Adrenal gland (tissue), 12 donors: ENCODE measurements around the gene TMEM125. TPM values are rescaled to one million over a fixed set of nuclear protein-coding genes. Genes with fewer than 3 reads are reported as not detected.

Source experiments
- DNase-seq, 7 donors: peaks; one replicate each; pipeline ENCODE4 v3.0.0-alpha.2; 2019 to 2020
- H3K27ac ChIP-seq, 5 donors: fragments of 200-600 bp; sonication (generic) in 4 of 5; 1 replicate in 3 of 5; 2 replicates in 2 of 5; pipeline versions ENCODE4 v1.5.1 to v1.8.0; 2016 to 2020; ENCODE audit warnings: mild to moderate bottlenecking in 1 of 5
- H3K27me3 ChIP-seq: fragments of 200-600 bp; 2 replicates; pipeline ENCODE4 v1.8.0; 2021
- H3K36me3 ChIP-seq, 2 donors: fragments of 200-600 bp; replicated peaks in 1 of 2; 1 replicate in 1 of 2; 2 replicates in 1 of 2; pipeline versions ENCODE4 v1.5.1 to v1.8.0; 2018 to 2022
- H3K4me1 ChIP-seq, 2 donors: fragments of 200-600 bp; replicated peaks in 1 of 2; 1 replicate in 1 of 2; 2 replicates in 1 of 2; pipeline versions ENCODE4 v1.5.1 to v1.8.0; 2018 to 2021
- H3K4me3 ChIP-seq, 4 donors: fragments of 200-600 bp; sonication (generic) in 3 of 4; one replicate each; pipeline ENCODE4 v1.5.1; 2016 to 2018
- H3K9me3 ChIP-seq, 3 donors: fragments of 200-600 bp; sonication (generic) in 1 of 3; replicated peaks in 1 of 3; 1 replicate in 2 of 3; 2 replicates in 1 of 3; pipeline versions ENCODE4 v1.5.1 to v1.8.0; 2016 to 2021
- CTCF ChIP-seq, 6 experiments: fragments of 450-650 bp in 4 of 6; fragments of 200-600 bp in 2 of 6; sonication (generic) in 1 of 6; IDR thresholded peaks; 1 replicate in 5 of 6; 2 replicates in 1 of 6; pipeline versions ENCODE4 v1.5.1 to v1.8.0; 2016 to 2021; ENCODE audit warnings: antibody characterized with exemption in 6 of 6, mild to moderate bottlenecking in 2 of 6, moderate library complexity in 1 of 6
- POLR2A ChIP-seq, 2 donors: fragments of 450-650 bp; IDR thresholded peaks; one replicate each; pipeline ENCODE4 v1.6.1; 2017; ENCODE audit warnings: antibody characterized with exemption in 2 of 2, mild to moderate bottlenecking in 2 of 2, moderate library complexity in 1 of 2
- WGBS, 4 donors: extraction: QIAGEN DNeasy Blood & Tissue Kit in 2 of 4; methylation state at CpG; one replicate each; pipeline versions ENCODE4 v1.1.5 to v1.1.7; 2013 to 2017; 5-methylcytosine and 5-hydroxymethylcytosine counted together
- intact Hi-C, 2 donors: fragments of 100-400 bp; cut with DNase I; formaldehyde crosslinking; loops; one replicate each; pipeline versions ENCODE4 v1.14.1 to v1.15.0; 2022 to 2023
- polyA plus RNA-seq, 3 donors: library from polyadenylated mRNA; stranded (reverse); fragments of 200-250 nt in 2 of 3; fragments of 350-450 nt in 1 of 3; fragmentation: Illumina TruSeq in 1 of 3; extraction: RNeasy Lipid Tissue Mini Kit (QIAGEN cat#74804) in 1 of 3; gene quantifications; one replicate each; pipeline ENCODE4 v1.2.3, GENCODE V29; 2013 to 2014
- total RNA-seq, 9 donors: library from RNA; depleted of rRNA in 4 of 9; stranded (reverse); fragments of >200 nt in 4 of 9; fragments of 120-200 nt in 1 of 9; fragmentation: NEBNext Ultra II Directional in 1 of 9; extraction: Animal tissue kit (Norgen Biotek cat#: 25700) in 1 of 9; gene quantifications; one replicate each; pipeline versions ENCODE4 v1.1.0 to v1.2.4, GENCODE V29; 2013 to 2023
- donor health status: healthy with polysubstance abuse.
- donor health status: Bipolar disorder and iron deficiency.
- donor health status: DM: yes; HTN: yes; CAD: no.
- donor health status: DM: no; HTN: no; CAD: no.
- donor health status: DM: no; HTN: no; CAD: no.
- donor health status: DM: yes; HTN: yes; CAD: no.

TMEM125 gene
- total and polyA plus RNA-seq, 12 donors = 0.14 to 2.1 (median 1.0) TPM; not detected in 2

- Histone ChIP-seq H3K27ac (no peak overlapping the region), H3K9me3 (no peaks in the 10 kb centered on the region), H3K4me1 (no peaks in the 10 kb centered on the region), H3K27me3 (no peaks in the 10 kb centered on the region), H3K36me3 (no peaks in the 10 kb centered on the region), H3K4me3 (no peak overlapping the region)
- peak in 2 of 7 donors; percentile 33 to 49 for DNase-seq
- WGBS, 4 donors = 66 to 82% (median 79%) methylated on average over 3 of the region's 3 CpGs
- intact Hi-C loops = loop anchor here (5.0 kb wide), 3 partner anchors 113 to 173 kb away; partner anchors contain the start of gene CDC20 (in 1 of the 2)
- TF ChIP-seq POLR2A (IDR thresholded peaks at IDR 0.05) (no peak), CTCF (IDR thresholded peaks at IDR 0.05) (no peak)
Observed at GRCh38 chr1:43238991-43239469, 30.8 kb upstream of the TMEM125 start.

- TF ChIP-seq CTCF (IDR thresholded peaks at IDR 0.05) (no peak), POLR2A (IDR thresholded peaks at IDR 0.05) (no peak)
- Histone ChIP-seq H3K4me1 (no peaks in the 10 kb centered on the region), H3K36me3 (no peaks in the 10 kb centered on the region), H3K4me3 (no peak overlapping the region), H3K9me3 (no peaks in the 10 kb centered on the region), H3K27me3 (no peaks in the 10 kb centered on the region), H3K27ac (no peak overlapping the region)
- intact Hi-C loops = loop anchor here (5.0 kb wide), 3 partner anchors 113 to 173 kb away; partner anchors contain the start of gene CDC20 (in 1 of the 2)
- 74 to 85% (median 74%) methylated on average over 3 of the region's 3 CpGs for WGBS, 4 donors
- DNase-seq = no peak
Observed at GRCh38 chr1:43239484-43239883, 30.3 kb upstream of the TMEM125 start.

- WGBS, 4 donors = 51 to 68% (median 57%) methylated on average over 4 to 6 of the region's 6 CpGs
- no peaks in the 10 kb centered on the region for H3K4me1 ChIP-seq
- H3K9me3 ChIP-seq = no peaks in the 10 kb centered on the region
- TF ChIP-seq POLR2A (IDR thresholded peaks at IDR 0.05) (no peak), CTCF (IDR thresholded peaks at IDR 0.05) (no peak)
- DNase-seq = peak in 1 of 7 donors; percentile 54
- H3K36me3 ChIP-seq = no peaks in the 10 kb centered on the region
- intact Hi-C loops = no loop called here
- H3K27me3 ChIP-seq = no peaks in the 10 kb centered on the region
- H3K4me3 ChIP-seq = no peak overlapping the region
- H3K27ac ChIP-seq = no peak overlapping the region
Observed at GRCh38 chr1:43241413-43241836, 28.4 kb upstream of the TMEM125 start.

GRCh38 chr1:43243299-43243698, 26.5 kb upstream of the TMEM125 start:
- H3K4me1 ChIP-seq = no peaks in the 10 kb centered on the region
- intact Hi-C loops = no loop called here
- TF ChIP-seq POLR2A (IDR thresholded peaks at IDR 0.05) (no peak), CTCF (IDR thresholded peaks at IDR 0.05) (no peak)
- H3K27ac ChIP-seq = no peak overlapping the region
- no peak overlapping the region for H3K4me3 ChIP-seq
- no peaks in the 10 kb centered on the region for H3K9me3 ChIP-seq
- peak in 1 of 7 donors; percentile 37 for DNase-seq
- 79 to 84% (median 82%) methylated on average over 6 of the region's 6 CpGs for WGBS, 4 donors
- H3K36me3 ChIP-seq = no peaks in the 10 kb centered on the region
- no peaks in the 10 kb centered on the region for H3K27me3 ChIP-seq
